ENCODE measurements around the gene SGCG. TPM values are rescaled to one million over a fixed set of nuclear protein-coding genes. Genes with fewer than 3 reads are reported as not detected.
A peak's percentile ranks its signal among the peaks of the same experiment; 100 is the strongest.

SGCG gene
- total RNA-seq, 1 donor from 2014 or later = 77.5 TPM

DNA sequence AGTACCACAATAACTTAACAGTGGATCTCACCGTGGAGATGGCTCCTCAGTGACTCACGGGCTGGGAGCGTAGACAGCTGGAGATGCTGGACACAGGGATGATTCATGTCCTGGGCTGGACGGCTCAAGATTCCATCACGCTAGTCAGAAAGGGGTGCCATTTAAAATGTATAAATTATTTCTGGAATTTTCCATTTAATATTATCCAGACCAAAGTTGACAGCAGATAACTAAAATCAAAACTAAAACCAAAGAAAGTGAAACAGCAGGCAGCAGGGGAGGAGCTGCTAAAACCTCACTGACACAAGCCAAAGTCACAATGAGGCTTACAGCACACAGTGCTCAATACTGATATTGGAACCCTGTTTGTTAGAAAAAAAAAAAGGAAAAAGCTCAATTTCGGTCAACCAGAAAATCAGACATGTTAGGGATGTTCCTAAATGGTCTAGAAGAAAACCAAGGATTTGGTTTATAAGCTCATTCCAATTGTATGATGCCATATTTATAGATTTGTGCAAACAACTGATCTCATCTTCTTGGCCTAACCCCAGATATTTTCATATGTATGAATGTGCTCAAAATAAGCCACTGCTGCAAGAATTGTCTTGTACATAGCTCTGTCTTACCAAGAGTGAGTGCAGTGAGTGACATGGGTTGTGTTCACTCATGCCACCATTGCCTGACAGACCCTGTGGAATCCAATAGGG is 140.9 kb downstream of the SGCG start:
- intact Hi-C loops (cut with DNase I) = no loop called here
- ATAC-seq (ENCODE audit: poor library complexity) (peak; percentile 78), DNase-seq (peak; percentile 56)

- DNase-seq (no peak), ATAC-seq (ENCODE audit: poor library complexity) (no peak)
- intact Hi-C loops (cut with DNase I) = no loop called here
Measured at GRCh38 chr13:23322353-23323336, 141.9 kb downstream of the SGCG start.

- intact Hi-C loops (cut with DNase I) = no loop called here
- no peak for ATAC-seq (ENCODE audit: poor library complexity)
Measured at GRCh38 chr13:23323946-23324709, 143.3 kb downstream of the SGCG start.

GRCh38 chr13:23325191-23325590 is 144.4 kb downstream of the SGCG start:
- ATAC-seq (ENCODE audit: poor library complexity) = no peak
- intact Hi-C loops (cut with DNase I) = no loop called here

More at GRCh38 chr13:23323946-23324709, 143.3 kb downstream of the SGCG start:
- no peak for DNase-seq

DNA sequence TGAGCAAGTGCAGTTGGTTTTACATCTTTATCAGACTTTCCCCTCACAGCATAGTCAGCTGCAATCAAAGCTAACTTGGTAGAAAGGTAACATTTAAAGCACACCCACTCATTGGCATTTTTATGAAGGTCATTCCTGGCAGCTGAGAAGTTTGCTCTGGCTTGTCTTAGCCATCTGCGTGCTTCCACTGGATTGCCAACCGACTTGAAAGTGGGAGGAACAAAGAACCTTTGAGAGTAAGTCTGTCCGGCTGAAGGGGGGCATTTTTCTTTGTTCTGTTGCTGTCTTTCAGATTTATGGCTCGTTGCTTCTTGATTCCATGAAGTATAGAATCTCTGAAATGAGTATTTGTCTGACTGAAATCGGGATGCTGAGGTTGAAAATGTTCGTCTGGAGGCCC is 149.6 kb downstream of the SGCG start:
- DNase-seq (no peak), ATAC-seq (ENCODE audit: poor library complexity) (no peak)
- intact Hi-C loops (cut with DNase I) = no loop called here

More at GRCh38 chr13:23325191-23325590, 144.4 kb downstream of the SGCG start:
- no peak for DNase-seq

GRCh38 chr13:23339225-23339624 is 158.4 kb downstream of the SGCG start:
- intact Hi-C loops (cut with DNase I) = no loop called here
- ATAC-seq (ENCODE audit: poor library complexity) = no peak
- no peak for DNase-seq

GRCh38 chr13:23344931-23345595 is 164.3 kb downstream of the SGCG start:
- intact Hi-C loops (cut with DNase I) = no loop called here
- DNase-seq (no peak), ATAC-seq (ENCODE audit: poor library complexity) (no peak)

GRCh38 chr13:23347601-23348000 is 166.8 kb downstream of the SGCG start:
- intact Hi-C loops (cut with DNase I) = no loop called here
- no peak for DNase-seq
- ATAC-seq (ENCODE audit: poor library complexity) = no peak

DNA sequence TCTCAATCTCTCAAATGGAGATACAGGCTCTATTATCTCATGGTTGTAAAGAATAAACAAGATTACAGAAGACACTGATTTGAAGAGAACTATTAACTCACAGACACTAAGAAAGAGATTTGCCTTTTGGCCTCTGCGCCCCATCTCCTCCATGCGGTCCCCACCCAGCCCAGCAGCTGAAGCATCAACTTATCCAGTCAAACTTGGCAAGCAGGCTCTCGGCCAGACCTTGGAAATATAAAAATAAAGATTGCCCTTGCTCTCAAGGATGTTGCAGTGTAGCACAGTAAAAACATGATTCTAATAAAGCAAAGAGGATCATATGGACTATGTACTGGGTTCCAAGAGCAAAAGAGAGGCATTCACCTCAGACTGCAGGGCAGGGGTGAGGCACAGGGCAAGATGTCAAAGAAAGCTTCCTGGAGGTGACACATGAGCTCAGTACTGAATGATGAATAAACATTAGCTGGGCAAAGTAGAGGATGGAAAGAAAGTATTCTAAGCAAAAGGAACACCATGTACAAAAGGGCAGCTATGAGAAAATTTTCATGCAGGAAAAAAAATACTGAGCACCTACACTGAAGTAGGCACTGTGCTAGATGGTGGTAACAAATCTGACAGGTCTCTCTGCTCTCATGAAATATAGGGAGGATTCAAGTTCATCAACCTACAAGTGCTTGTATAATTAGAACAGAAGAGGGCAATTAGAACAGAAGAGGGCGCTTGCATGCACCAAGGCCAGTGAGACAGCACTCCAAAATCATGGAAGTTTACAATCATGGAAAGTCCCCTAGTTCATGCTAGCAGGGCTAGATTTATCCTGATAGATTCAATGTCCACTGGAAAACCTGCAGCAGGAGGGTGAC is 167.7 kb downstream of the SGCG start:
- ATAC-seq (ENCODE audit: poor library complexity) = peak; percentile 61
- no peak for DNase-seq
- intact Hi-C loops (cut with DNase I) = no loop called here

DNA sequence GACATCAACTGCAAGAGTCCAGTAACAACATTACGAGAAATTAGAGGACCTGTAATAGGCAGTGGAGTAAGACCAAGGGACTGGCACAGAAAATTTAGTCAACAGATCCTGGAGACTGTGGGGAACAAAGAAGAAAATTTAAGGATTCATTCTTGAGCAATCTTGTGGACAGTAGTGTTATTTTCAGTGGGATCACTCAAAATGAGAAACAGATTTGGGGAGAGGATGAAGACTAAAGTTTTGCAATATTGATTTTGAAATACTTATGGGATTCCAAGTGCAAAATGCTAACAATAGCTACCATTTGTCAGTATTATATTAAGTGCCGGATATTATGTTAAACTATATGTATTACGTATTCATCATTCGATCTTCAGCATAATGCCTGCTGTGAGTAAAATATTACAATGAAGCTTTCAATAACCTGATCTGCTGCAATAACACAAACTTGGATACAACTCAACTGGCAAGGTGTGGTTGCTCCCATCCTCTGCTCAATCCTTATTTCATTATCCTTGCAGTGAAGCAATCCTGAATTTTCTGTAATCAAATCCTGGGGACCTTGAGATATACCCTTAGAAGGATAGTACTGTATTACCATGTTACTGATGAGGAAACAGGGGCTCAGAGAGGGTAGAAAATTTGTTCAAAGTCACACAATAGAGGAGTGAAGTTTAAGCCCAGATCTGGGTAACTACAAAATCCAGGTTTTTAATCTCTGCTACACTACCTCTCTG is 168.6 kb downstream of the SGCG start:
- ATAC-seq (ENCODE audit: poor library complexity) (peak; percentile 43), DNase-seq (no peak)
- intact Hi-C loops (cut with DNase I) = no loop called here

DNA sequence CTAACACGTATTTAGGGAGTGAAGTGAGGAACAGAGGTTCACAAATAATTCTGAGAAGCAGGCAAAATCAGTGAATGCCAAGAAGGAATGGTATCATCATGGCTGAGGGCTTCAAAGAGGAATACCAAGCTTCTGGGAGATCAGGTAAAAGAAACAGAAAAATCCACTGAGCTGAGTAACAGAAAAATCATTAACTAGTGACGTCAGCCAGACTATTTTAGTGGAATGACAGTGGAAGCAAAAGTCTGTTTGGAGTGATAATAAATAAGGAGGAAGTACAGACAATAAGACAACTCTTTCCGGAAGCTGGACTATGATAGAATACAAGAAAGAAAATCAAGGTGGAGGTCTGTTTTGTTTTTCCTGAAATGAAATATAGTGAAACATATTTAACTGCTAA is 169.2 kb downstream of the SGCG start:
- DNase-seq (no peak), ATAC-seq (ENCODE audit: poor library complexity) (no peak)
- intact Hi-C loops (cut with DNase I) = no loop called here

DNA sequence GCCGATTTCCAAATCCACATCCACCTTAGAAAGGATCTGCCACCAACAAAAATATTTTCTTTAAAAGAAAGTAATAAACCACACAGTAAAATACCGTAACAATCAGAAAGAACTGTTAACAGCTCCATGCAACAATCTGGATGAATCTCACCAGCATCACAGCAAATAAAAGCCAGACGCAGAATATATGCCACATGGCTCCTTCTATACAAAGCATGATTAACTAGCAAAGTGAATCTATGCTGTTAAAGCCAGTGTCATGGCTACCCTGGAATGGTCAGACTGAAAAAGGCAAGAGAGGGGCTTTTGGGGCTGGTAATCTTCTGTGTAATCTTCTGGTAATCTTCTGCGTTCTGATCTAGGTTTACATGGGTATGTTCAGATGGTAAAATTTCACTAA is 171.4 kb downstream of the SGCG start:
- intact Hi-C loops (cut with DNase I) = no loop called here
- no peak for DNase-seq

GRCh38 chr13:23354520-23354919 is 173.7 kb downstream of the SGCG start:
- no peak for ATAC-seq (ENCODE audit: poor library complexity)

More for the DNA sequence above, 171.4 kb downstream of the SGCG start:
- no peak for ATAC-seq (ENCODE audit: poor library complexity)

GRCh38 chr13:23356368-23356767 is 175.6 kb downstream of the SGCG start:
- DNase-seq (no peak), ATAC-seq (ENCODE audit: poor library complexity) (no peak)
- intact Hi-C loops (cut with DNase I) = no loop called here

More at GRCh38 chr13:23354520-23354919, 173.7 kb downstream of the SGCG start:
- intact Hi-C loops (cut with DNase I) = no loop called here
- no peak for DNase-seq

DNA sequence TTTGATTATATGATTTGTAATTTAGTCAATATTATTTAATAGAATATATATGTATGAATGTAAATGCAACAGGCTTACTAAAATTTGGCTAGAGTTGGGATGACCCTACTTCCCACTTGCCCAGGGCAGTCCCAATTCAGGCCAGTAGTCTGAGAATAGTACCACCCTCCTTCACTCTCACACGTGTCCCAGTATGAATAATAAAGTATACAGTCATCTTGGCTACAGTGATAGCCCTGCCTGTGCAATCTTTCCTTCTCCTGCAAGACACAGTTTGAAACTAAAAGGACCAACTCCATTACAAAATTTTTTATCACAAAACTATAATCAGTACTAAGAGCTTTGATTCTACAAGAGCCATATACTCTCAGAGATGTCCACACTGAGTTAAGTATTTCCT is 176.6 kb downstream of the SGCG start:
- intact Hi-C loops (cut with DNase I) = no loop called here
- DNase-seq = no peak
- ATAC-seq (ENCODE audit: poor library complexity) = no peak

- ATAC-seq (ENCODE audit: poor library complexity) = no peak
- intact Hi-C loops (cut with DNase I) = no loop called here
- no peak for DNase-seq
Measured at GRCh38 chr13:23359882-23360281, 179.1 kb downstream of the SGCG start.

GRCh38 chr13:23365652-23366051 is 184.9 kb downstream of the SGCG start:
- ATAC-seq (ENCODE audit: poor library complexity) (no peak), DNase-seq (no peak)
- intact Hi-C loops (cut with DNase I) = no loop called here
